DND-41 (cell line): ENCODE measurements around the gene NPIPA3.
"Not testable (repeated sequence)": the region's sequence is repeated elsewhere in the genome, so short reads cannot be mapped to it uniquely, and the experiment has no call there.

ENCODE experiments used
- ATAC-seq: fragments of 200-7000 bp; cut with Tn5 transposase; 3 replicates; pipeline ENCODE4 v1.9.1; 2021; ENCODE audit warnings: low read depth; ENCODE audit not compliant: insufficient read depth
- DNase-seq: peaks from one replicate; pipeline ENCODE4 v3.0.0-alpha.2; 2020
- H2AFZ ChIP-seq: 2 replicates; pipeline ENCODE4 v1.6.0; 2012; ENCODE audit warnings: low read depth, low read length
- H3K27ac ChIP-seq: 2 replicates; pipeline ENCODE4 v1.5.1; 2012; ENCODE audit warnings: low read length, inconsistent platforms
- H3K27me3 ChIP-seq: fragments of 200-600 bp; sonication (generic); 2 replicates; pipeline ENCODE4 v1.6.0; 2012; ENCODE audit warnings: low read length, mild to moderate bottlenecking, inconsistent platforms; ENCODE audit not compliant: insufficient read depth, poor library complexity
- H3K36me3 ChIP-seq: 2 replicates; pipeline ENCODE4 v1.5.1; 2012; ENCODE audit warnings: low read length, inconsistent platforms; ENCODE audit not compliant: insufficient read depth
- H3K4me1 ChIP-seq: 2 replicates; pipeline ENCODE4 v1.5.1; 2012; ENCODE audit warnings: mild to moderate bottlenecking, low read length; ENCODE audit not compliant: insufficient read depth
- H3K4me2 ChIP-seq: 2 replicates; pipeline ENCODE4 v1.6.0; 2012; ENCODE audit warnings: mild to moderate bottlenecking, moderate library complexity, low read length, inconsistent platforms; ENCODE audit not compliant: insufficient read depth
- H3K4me3 ChIP-seq, 2 experiments: fragments of 200-600 bp in 1 of 2; shearing (Covaris generic) in 1 of 2; 2 replicates each; pipeline ENCODE4 v1.5.1; 2012 to 2016; ENCODE audit warnings: inconsistent platforms in 2 of 2, low read length in 2 of 2, mild to moderate bottlenecking in 2 of 2, low read depth in 1 of 2, moderate library complexity in 1 of 2
- H3K79me2 ChIP-seq: 2 replicates; pipeline ENCODE4 v1.6.0; 2012; ENCODE audit warnings: low read length, inconsistent platforms; ENCODE audit not compliant: insufficient read depth
- H3K9ac ChIP-seq: 2 replicates; pipeline ENCODE4 v1.6.0; 2012; ENCODE audit warnings: low read depth, mild to moderate bottlenecking, inconsistent platforms, low read length, moderate library complexity
- H3K9me3 ChIP-seq: 2 replicates; pipeline ENCODE4 v1.5.1; 2012; ENCODE audit warnings: low read length, moderate library complexity, mild to moderate bottlenecking, inconsistent platforms; ENCODE audit not compliant: insufficient read depth, severe bottlenecking
- H4K20me1 ChIP-seq: 2 replicates; pipeline ENCODE4 v1.6.0; 2012; ENCODE audit warnings: low read length; ENCODE audit not compliant: insufficient read depth
- EZH2 ChIP-seq: IDR thresholded peaks from 3 replicates; pipeline ENCODE4 v1.6.1; 2012; ENCODE audit warnings: borderline replicate concordance, low read depth, mild to moderate bottlenecking, moderate library complexity, low read length, inconsistent platforms; ENCODE audit not compliant: severe bottlenecking
- TF ChIP-seq, protein P1 (sequence below): IDR thresholded peaks from 2 replicates; pipeline ENCODE4 v1.5.1; 2012; ENCODE audit warnings: borderline replicate concordance, low read length, moderate library complexity, mild to moderate bottlenecking; ENCODE audit not compliant: poor library complexity, severe bottlenecking; ENCODE audit errors: extremely low read depth

The NPIPA3 gene

DNA sequence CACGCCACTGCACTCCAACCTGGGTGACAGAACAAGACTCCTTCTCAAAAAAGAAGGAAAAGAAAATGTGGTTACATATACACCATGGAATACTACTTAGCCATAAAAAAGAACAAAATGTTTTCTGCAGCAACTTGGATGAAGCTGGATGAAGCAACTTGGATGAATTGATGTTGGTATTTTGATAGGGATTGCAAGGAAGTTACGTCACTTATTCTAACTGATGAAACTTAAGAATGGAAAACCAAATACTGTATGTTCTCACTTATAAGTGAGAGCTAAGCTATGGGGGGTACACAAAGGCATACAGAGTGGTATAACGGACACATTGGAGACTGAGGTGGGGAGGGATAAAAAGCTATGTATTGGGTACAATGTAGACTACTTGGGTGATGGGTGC is 26.6 kb upstream of the NPIPA3 start:
- Histone ChIP-seq H3K9me3 (no peaks in the 10 kb centered on the region), H3K79me2 (no peaks in the 10 kb centered on the region)
- TF ChIP-seq, protein P1, sequence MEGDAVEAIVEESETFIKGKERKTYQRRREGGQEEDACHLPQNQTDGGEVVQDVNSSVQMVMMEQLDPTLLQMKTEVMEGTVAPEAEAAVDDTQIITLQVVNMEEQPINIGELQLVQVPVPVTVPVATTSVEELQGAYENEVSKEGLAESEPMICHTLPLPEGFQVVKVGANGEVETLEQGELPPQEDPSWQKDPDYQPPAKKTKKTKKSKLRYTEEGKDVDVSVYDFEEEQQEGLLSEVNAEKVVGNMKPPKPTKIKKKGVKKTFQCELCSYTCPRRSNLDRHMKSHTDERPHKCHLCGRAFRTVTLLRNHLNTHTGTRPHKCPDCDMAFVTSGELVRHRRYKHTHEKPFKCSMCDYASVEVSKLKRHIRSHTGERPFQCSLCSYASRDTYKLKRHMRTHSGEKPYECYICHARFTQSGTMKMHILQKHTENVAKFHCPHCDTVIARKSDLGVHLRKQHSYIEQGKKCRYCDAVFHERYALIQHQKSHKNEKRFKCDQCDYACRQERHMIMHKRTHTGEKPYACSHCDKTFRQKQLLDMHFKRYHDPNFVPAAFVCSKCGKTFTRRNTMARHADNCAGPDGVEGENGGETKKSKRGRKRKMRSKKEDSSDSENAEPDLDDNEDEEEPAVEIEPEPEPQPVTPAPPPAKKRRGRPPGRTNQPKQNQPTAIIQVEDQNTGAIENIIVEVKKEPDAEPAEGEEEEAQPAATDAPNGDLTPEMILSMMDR: no peak
- no peak for TF ChIP-seq EZH2

DNA sequence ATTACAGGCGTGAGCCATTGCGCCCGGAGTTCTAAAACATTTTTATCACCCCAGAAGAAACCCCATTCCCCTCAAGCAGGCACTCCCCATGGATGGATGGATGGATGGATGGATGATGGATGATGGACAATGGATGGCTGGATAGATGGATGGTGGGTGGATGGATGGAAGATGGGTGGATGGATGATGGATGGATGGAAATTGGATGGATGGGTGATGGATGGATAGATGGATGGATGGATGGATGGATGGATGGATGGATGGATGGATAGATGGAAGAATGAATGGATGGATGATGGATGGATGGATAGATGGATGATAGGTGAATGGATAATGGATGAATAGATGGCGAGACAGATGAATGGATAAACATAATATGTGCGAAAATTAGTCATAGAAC is 25.6 kb upstream of the NPIPA3 start:
- DNase-seq (no peak), ATAC-seq (no peak)
- no peaks in the 10 kb centered on the region for H3K27me3 ChIP-seq
- no peaks in the 10 kb centered on the region for H3K36me3 ChIP-seq
- H3K79me2 ChIP-seq: no peaks in the 10 kb centered on the region
- no peak overlapping the region for H3K4me3 ChIP-seq
- no peaks in the 10 kb centered on the region for H3K4me1 ChIP-seq
- H3K4me2 ChIP-seq: no peak overlapping the region
- H3K9ac ChIP-seq: no peak overlapping the region
- H3K9me3 ChIP-seq: no peaks in the 10 kb centered on the region
- H4K20me1 ChIP-seq: no peaks in the 10 kb centered on the region
- H3K27ac ChIP-seq: no peak overlapping the region
- no peak for TF ChIP-seq EZH2
- TF ChIP-seq, protein P1: no peak
- H2AFZ ChIP-seq: no peak overlapping the region

More for the DNA sequence above, 26.6 kb upstream of the NPIPA3 start:
- ATAC-seq (no peak), DNase-seq (no peak)
- H3K36me3 ChIP-seq: no peaks in the 10 kb centered on the region
- no peak overlapping the region for H2AFZ ChIP-seq
- no peak overlapping the region for H3K4me2 ChIP-seq
- H3K27ac ChIP-seq: no peak overlapping the region
- no peaks in the 10 kb centered on the region for H3K27me3 ChIP-seq
- no peak overlapping the region for H3K9ac ChIP-seq
- no peaks in the 10 kb centered on the region for H4K20me1 ChIP-seq
- H3K4me1 ChIP-seq: no peaks in the 10 kb centered on the region
- no peak overlapping the region for H3K4me3 ChIP-seq

DNA sequence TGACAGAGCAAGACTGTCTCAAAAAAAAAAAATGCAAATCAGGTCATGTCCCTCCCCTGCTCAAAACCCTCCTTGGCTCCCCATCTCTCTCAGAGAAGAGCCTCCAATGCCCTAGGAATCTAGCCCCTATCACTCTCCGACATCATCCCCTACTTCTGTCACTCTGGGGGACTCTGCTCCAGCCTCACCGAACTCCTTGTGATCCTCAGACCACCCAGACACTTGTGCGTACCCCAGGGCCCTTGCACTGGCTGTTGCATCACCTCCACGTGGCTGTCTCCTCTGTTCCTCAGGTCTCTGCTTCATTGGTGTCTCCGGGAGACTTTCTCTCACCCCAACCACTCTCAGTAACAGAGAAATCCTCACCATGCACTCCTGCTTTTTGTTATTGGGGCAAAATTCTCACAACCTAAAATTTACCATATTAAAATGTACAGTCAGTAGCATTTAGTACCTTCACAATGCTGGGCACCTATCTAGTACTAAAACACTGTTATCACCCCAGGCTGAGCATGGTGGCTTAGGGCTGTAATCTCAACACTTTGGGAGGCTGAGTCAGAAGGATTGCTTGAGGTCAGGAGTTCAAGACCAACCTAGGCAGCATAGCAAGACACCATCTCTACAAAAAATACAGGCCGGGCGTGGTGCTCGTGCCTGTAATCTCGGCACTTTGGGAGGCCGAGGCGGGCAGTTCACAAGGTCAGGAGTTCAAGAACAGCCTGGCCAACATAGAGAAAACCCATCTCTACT is 24.3 kb upstream of the NPIPA3 start:
- no peak overlapping the region for H3K4me3 ChIP-seq
- H3K4me2 ChIP-seq: no peak overlapping the region
- no peaks in the 10 kb centered on the region for H3K79me2 ChIP-seq
- H3K27ac ChIP-seq: no peak overlapping the region
- no peak overlapping the region for H3K9ac ChIP-seq
- H3K36me3 ChIP-seq: no peaks in the 10 kb centered on the region
- no peaks in the 10 kb centered on the region for H3K9me3 ChIP-seq
- TF ChIP-seq, protein P1: no peak
- no peak for TF ChIP-seq EZH2
- H4K20me1 ChIP-seq: no peaks in the 10 kb centered on the region
- H2AFZ ChIP-seq: no peak overlapping the region
- ATAC-seq (no peak), DNase-seq (no peak)
- H3K27me3 ChIP-seq: no peaks in the 10 kb centered on the region
- no peaks in the 10 kb centered on the region for H3K4me1 ChIP-seq

DNA sequence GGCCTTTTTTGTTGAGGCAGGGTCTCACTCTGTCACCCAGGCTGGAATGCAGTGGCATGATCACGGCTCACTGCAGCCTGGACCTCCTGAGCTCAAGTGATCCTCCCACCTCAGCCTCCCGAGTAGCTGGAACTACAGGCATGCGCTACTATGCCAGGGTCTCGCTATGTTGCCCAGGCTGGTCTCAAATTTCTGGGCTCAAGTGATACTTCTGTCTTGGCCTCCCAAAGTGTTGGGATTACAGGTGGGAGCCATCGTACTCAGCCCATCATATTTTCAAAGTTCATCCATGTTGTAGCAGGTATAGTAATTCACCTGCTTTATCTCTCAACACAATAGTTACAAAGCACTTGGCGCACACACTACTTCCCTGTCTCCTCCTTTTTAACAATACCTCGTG is 22.8 kb upstream of the NPIPA3 start:
- H3K9me3 ChIP-seq, H3K36me3 ChIP-seq, H3K27ac ChIP-seq, DNase-seq, H2AFZ ChIP-seq, H3K4me1 ChIP-seq, H3K9ac ChIP-seq, H3K4me3 ChIP-seq, H4K20me1 ChIP-seq, H3K4me2 ChIP-seq, H3K27me3 ChIP-seq, H3K79me2 ChIP-seq, ATAC-seq: not testable (repeated sequence)
